Osteocyte (in vitro differentiated cells): ENCODE data around the gene WNT9A. TPM values are rescaled to one million over a fixed set of nuclear protein-coding genes. Genes with fewer than 3 reads are reported as not detected.

Experiments
- DNase-seq: peaks from one replicate; pipeline ENCODE4 v3.0.0; 2021; ENCODE audit warnings: mixed read lengths; ENCODE audit not compliant: unreplicated experiment; ENCODE audit errors: extremely low spot score
- H3K27ac Mint-ChIP-seq: one replicate; pipeline ENCODE4 v1.8.0; 2021; ENCODE audit warnings: mild to moderate bottlenecking, mixed read lengths; ENCODE audit not compliant: unreplicated experiment
- H3K27me3 Mint-ChIP-seq: one replicate; pipeline ENCODE4 v1.8.0; 2021; ENCODE audit warnings: mixed read lengths; ENCODE audit not compliant: unreplicated experiment
- H3K36me3 Mint-ChIP-seq: one replicate; pipeline ENCODE4 v1.8.0; 2021; ENCODE audit warnings: mixed read lengths; ENCODE audit not compliant: unreplicated experiment
- H3K4me1 Mint-ChIP-seq: one replicate; pipeline ENCODE4 v1.8.0; 2021; ENCODE audit warnings: mixed read lengths; ENCODE audit not compliant: unreplicated experiment
- H3K4me3 Mint-ChIP-seq: one replicate; pipeline ENCODE4 v1.8.0; 2021; ENCODE audit warnings: mild to moderate bottlenecking, moderate library complexity, mixed read lengths; ENCODE audit not compliant: unreplicated experiment
- H3K9me3 Mint-ChIP-seq: one replicate; pipeline ENCODE4 v1.8.0; 2021; ENCODE audit warnings: mixed read lengths; ENCODE audit not compliant: unreplicated experiment
- total RNA-seq: library from RNA; stranded (reverse); gene quantifications from 2 replicates; pipeline ENCODE4 v1.2.1, GENCODE V29; 2021
- TF ChIP-seq, protein P1 (sequence below): fragments of 200-600 bp; sonication (generic); IDR thresholded peaks from 2 replicates; pipeline ENCODE4 v1.5.0; 2021; ENCODE audit warnings: antibody characterized with exemption, mild to moderate bottlenecking, moderate library complexity

Gene WNT9A
- total RNA-seq, 1 donor from 2014 or later, result 4.9 TPM

DNA sequence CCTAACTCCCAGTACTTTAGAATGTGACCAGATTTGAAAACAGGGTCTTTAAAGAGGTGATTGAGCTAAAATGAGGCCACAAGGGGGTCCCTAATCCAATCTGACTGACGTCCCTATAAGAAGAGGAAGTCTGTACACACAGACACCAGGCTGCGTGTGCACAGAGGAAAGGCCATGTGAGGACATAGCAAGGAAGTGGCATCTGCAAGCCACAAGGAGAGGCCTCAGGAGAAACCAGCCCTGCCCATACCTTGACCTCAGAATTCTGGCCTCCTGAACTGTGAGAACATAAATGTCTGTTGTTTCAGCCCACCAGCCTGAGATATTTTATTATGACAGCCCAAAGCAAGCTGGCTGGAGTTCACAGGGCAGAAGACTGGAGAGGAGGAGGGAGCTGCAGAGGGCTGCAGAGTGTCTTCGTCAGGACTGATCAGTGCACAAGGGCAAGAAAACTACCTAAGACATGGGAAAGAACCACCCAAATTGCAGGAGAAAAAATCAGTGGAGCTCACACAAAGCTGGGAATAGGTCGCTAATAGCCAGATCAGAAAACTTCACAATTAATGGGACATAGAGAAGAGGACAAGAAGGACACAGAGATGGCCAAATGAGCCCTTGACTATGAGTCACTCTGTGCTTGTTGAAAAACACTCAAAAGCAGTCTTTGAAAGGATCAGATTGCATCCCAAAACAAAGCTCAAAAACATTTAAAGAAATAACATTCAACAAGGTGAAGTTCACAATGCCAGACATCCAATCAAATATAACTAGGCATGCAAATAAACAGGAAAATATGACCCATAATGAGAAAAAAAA is 14.1 kb upstream of the WNT9A start:
- H3K4me3 Mint-ChIP-seq, result no peak overlapping the region
- TF ChIP-seq, protein P1, sequence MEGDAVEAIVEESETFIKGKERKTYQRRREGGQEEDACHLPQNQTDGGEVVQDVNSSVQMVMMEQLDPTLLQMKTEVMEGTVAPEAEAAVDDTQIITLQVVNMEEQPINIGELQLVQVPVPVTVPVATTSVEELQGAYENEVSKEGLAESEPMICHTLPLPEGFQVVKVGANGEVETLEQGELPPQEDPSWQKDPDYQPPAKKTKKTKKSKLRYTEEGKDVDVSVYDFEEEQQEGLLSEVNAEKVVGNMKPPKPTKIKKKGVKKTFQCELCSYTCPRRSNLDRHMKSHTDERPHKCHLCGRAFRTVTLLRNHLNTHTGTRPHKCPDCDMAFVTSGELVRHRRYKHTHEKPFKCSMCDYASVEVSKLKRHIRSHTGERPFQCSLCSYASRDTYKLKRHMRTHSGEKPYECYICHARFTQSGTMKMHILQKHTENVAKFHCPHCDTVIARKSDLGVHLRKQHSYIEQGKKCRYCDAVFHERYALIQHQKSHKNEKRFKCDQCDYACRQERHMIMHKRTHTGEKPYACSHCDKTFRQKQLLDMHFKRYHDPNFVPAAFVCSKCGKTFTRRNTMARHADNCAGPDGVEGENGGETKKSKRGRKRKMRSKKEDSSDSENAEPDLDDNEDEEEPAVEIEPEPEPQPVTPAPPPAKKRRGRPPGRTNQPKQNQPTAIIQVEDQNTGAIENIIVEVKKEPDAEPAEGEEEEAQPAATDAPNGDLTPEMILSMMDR, result no peak
- no peaks in the 10 kb centered on the region for H3K4me1 Mint-ChIP-seq
- H3K27me3 Mint-ChIP-seq, result peaks cover 38% of the 10 kb centered on the region
- H3K27ac Mint-ChIP-seq, result no peak overlapping the region
- DNase-seq, result no peak
- peaks cover 4% of the 10 kb centered on the region for H3K9me3 Mint-ChIP-seq
- no peaks in the 10 kb centered on the region for H3K36me3 Mint-ChIP-seq

DNA sequence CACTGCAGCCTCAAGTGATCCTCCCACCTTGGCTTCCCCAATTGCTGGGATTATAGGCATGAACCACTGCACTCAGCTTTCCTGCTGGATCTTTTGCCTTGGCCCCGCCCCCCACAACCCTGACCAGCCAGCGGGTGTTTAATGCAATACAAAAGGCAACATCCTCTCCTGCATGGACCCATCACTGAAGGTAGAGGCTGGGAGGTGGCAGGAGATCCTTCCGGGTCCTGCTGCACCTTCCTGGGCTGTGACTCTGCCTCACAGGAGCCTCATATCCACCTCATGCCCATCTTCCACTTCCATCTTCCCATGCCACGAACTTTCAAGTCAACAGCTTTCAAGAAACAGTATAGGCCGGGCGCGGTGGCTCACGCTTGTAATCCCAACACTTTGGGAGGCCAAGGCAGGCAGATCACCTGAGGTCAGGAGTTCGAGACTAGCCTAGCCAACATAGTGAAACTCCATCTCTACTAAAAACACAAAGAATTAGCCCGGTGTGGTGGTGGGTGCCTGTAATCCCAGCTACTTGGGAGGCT is 11.7 kb upstream of the WNT9A start:
- H3K9me3 Mint-ChIP-seq, result peaks cover 13% of the 10 kb centered on the region
- no peak overlapping the region for H3K4me3 Mint-ChIP-seq
- no peak overlapping the region for H3K27ac Mint-ChIP-seq
- TF ChIP-seq, protein P1, result no peak
- H3K27me3 Mint-ChIP-seq, result peaks cover 53% of the 10 kb centered on the region
- H3K4me1 Mint-ChIP-seq, result no peaks in the 10 kb centered on the region
- no peak for DNase-seq
- H3K36me3 Mint-ChIP-seq, result peaks cover 2% of the 10 kb centered on the region

DNA sequence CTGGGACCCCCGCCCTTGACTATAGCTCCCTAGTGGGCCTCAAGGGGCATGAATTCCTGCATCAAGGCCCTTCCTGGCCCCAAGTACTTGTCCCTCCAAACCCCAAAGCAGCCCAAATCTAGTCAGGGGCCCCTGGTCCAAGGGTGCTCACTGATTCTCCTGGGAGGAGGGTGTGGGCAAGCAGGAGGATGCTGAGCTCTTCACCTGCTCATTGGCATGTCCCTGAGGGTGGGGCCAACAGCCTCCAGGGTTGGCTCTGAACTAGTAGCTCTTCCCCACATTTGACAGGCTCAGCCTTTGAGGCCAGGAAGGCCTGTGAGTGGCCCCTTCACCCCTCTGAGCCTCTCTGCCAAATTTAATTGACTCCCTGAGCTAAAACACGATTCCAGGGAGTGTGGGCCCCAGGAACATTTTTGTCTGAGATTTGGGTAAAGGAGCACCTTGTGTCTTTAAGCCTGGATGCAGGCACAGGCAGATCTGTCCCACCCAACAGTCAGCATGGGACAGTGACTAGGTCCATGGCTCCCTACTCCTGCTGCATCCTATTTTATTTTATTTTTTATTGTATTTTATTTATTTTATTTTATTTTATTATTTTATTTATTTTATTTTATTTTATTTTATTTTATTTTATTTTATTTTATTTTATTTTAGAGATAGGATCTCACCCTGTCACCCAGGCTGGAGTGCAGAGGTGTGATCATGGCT is 11.0 kb upstream of the WNT9A start:
- peaks cover 49% of the 10 kb centered on the region for H3K27me3 Mint-ChIP-seq
- TF ChIP-seq, protein P1, result no peak
- no peak for DNase-seq
- H3K9me3 Mint-ChIP-seq, result peaks cover 13% of the 10 kb centered on the region
- peaks cover 2% of the 10 kb centered on the region for H3K36me3 Mint-ChIP-seq
- no peak overlapping the region for H3K4me3 Mint-ChIP-seq
- H3K4me1 Mint-ChIP-seq, result peaks cover under 1% of the 10 kb centered on the region
- H3K27ac Mint-ChIP-seq, result no peak overlapping the region

DNA sequence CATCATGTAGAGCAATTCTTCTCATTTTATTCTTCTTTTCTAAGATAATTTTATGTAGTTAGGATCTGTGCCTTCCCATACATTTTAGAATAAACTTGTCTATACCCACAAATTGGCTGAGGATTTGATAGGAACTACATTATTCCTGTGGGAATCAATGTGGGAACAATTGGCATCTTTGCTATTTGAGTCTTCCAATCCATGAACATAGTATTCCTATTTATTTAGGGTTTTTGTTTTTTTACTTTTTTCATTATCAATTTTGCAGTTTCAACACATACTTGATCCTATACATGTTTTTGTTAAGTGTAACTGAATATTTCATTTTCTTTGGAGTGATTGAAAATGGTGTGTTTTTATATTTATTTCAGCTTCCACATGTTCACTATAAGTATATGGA is 8.1 kb upstream of the WNT9A start:
- H3K4me3 Mint-ChIP-seq, result no peak overlapping the region
- no peak overlapping the region for H3K27ac Mint-ChIP-seq
- H3K4me1 Mint-ChIP-seq, result peaks cover 12% of the 10 kb centered on the region
- peaks cover 32% of the 10 kb centered on the region for H3K27me3 Mint-ChIP-seq
- H3K9me3 Mint-ChIP-seq, result peaks cover 13% of the 10 kb centered on the region
- no peak for DNase-seq
- peaks cover 2% of the 10 kb centered on the region for H3K36me3 Mint-ChIP-seq
- TF ChIP-seq, protein P1, result no peak
